ENCODE data around the gene NTN1. TPM values are rescaled to one million over a fixed set of nuclear protein-coding genes. Genes with fewer than 3 reads are reported as not detected.
A peak's percentile ranks its signal among the peaks of the same experiment; 100 is the strongest.

Gene NTN1
- total and polyA plus RNA-seq, 2 donors from 2014 or later = 1.8 TPM

DNA sequence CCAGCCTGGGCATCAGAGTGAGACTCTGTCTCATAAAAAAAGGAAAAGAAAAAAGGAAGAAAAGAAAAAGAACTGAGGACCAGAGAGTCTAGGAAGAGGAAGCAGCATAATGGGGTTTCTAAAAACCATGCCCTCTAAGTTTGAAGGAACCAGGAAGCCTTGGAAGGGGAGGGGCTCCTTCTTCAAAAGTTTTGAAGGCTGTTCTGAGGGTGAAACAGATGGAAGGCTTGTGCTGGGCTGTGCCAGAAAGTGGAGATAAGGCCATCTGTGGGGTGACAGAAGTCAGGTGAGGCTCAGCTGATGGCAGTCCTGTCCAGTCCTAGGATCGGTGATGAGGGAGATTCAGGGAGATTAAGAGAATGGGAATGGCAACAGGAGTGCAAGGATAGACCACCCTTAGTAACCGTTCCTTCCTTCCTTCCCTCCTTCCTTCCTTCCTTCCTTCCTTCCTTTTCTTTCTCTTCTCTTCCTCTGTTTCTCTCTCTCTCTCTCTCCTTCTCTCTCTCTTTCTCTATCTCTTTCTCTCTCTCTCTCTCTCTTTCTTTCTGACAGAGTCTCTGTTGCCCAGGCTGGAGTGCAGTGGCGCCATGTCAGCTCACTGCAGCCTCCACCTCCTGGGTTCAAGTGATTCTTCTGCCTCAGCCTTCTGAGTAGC is 182.6 kb downstream of the NTN1 start:
- H3K27ac ChIP-seq (ENCODE audit: low read depth in 2 of 2, low read length in 2 of 2) = no peak overlapping the region
- no peak for FAIRE-seq
- intact Hi-C loops (cut with DNase I) = no loop called here

DNA sequence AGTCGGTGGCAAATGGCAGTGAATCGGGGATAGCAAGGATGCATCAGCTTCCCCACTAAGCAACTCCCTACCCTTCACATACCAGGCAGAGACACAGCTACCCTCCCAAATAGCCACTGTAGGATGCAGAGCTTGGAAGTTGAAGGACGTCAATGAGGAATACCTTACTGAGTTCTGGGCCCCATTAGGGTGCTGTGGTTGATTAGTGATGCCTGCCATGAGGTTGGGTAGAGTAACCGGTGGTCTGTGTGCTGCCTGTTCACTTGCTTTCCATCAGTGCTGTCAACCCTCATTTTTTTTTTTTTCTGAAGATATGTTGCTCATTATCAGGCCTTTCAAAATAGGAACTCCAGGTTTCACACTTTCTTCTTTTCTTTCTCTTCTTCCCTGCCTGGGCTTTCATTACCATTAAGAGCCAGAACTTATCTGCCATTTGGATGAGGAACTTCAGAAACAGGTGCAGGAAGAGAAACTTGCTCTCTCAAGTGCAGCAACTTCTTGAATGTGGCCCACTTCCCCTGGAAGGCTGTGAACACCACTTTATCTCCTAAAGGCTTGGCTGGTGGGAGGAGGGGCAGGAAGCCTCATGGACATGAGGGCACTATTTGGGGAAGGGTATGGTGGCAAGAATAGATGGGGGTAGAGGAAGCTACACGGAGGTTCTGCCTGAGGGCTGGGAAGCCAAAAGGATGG is 183.5 kb downstream of the NTN1 start:
- Histone ChIP-seq H3K36me3 (ENCODE audit: control insufficient read depth in 2 of 3, insufficient read depth in 3 of 3, low read length in 3 of 3) (no peaks in the 10 kb centered on the region), H3K27me3 (ENCODE audit: control insufficient read depth, insufficient read depth, low read length) (no peaks in the 10 kb centered on the region), H3K9me3 (ENCODE audit: control insufficient read depth in 2 of 3, insufficient read depth in 1 of 3, low read length in 3 of 3) (no peaks in the 10 kb centered on the region), H3K27ac (ENCODE audit: low read depth in 2 of 2, low read length in 2 of 2) (no peak overlapping the region), H3K9ac (ENCODE audit: low read length in 3 of 3) (no peak overlapping the region), H3K4me3 (ENCODE audit: low read length in 3 of 3) (no peak overlapping the region), H3K4me1 (ENCODE audit: control insufficient read depth in 2 of 3, insufficient read depth in 2 of 3, low read depth in 1 of 3, low read length in 3 of 3) (peaks cover 0 to 2% (median 0%) of the 10 kb centered on the region in 3 donors)
- peak in 1 of 5 donors; percentile 29 for DNase-seq
- FAIRE-seq = no peak
- TF ChIP-seq, protein P1, sequence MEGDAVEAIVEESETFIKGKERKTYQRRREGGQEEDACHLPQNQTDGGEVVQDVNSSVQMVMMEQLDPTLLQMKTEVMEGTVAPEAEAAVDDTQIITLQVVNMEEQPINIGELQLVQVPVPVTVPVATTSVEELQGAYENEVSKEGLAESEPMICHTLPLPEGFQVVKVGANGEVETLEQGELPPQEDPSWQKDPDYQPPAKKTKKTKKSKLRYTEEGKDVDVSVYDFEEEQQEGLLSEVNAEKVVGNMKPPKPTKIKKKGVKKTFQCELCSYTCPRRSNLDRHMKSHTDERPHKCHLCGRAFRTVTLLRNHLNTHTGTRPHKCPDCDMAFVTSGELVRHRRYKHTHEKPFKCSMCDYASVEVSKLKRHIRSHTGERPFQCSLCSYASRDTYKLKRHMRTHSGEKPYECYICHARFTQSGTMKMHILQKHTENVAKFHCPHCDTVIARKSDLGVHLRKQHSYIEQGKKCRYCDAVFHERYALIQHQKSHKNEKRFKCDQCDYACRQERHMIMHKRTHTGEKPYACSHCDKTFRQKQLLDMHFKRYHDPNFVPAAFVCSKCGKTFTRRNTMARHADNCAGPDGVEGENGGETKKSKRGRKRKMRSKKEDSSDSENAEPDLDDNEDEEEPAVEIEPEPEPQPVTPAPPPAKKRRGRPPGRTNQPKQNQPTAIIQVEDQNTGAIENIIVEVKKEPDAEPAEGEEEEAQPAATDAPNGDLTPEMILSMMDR (IDR thresholded peaks at IDR 0.05; ENCODE audit: borderline replicate concordance, extremely low read depth, insufficient read depth) = no peak
- intact Hi-C loops (cut with DNase I) = no loop called here

More for the DNA sequence above, 182.6 kb downstream of the NTN1 start:
- no peak overlapping the region for H3K9ac ChIP-seq (ENCODE audit: low read length in 3 of 3)
- DNase-seq = no peak
- H3K27me3 ChIP-seq (ENCODE audit: control insufficient read depth, insufficient read depth, low read length) = no peaks in the 10 kb centered on the region
- TF ChIP-seq, protein P1 (IDR thresholded peaks at IDR 0.05; ENCODE audit: borderline replicate concordance, extremely low read depth, insufficient read depth) = no peak
- no peaks in the 10 kb centered on the region for H3K36me3 ChIP-seq (ENCODE audit: control insufficient read depth in 2 of 3, insufficient read depth in 3 of 3, low read length in 3 of 3)
- no peaks in the 10 kb centered on the region for H3K9me3 ChIP-seq (ENCODE audit: control insufficient read depth in 2 of 3, insufficient read depth in 1 of 3, low read length in 3 of 3)
- H3K4me3 ChIP-seq (ENCODE audit: low read length in 3 of 3) = no peak overlapping the region
- H3K4me1 ChIP-seq (ENCODE audit: control insufficient read depth in 2 of 3, insufficient read depth in 2 of 3, low read depth in 1 of 3, low read length in 3 of 3) = peaks cover 0 to 2% (median 0%) of the 10 kb centered on the region in 3 donors

DNA sequence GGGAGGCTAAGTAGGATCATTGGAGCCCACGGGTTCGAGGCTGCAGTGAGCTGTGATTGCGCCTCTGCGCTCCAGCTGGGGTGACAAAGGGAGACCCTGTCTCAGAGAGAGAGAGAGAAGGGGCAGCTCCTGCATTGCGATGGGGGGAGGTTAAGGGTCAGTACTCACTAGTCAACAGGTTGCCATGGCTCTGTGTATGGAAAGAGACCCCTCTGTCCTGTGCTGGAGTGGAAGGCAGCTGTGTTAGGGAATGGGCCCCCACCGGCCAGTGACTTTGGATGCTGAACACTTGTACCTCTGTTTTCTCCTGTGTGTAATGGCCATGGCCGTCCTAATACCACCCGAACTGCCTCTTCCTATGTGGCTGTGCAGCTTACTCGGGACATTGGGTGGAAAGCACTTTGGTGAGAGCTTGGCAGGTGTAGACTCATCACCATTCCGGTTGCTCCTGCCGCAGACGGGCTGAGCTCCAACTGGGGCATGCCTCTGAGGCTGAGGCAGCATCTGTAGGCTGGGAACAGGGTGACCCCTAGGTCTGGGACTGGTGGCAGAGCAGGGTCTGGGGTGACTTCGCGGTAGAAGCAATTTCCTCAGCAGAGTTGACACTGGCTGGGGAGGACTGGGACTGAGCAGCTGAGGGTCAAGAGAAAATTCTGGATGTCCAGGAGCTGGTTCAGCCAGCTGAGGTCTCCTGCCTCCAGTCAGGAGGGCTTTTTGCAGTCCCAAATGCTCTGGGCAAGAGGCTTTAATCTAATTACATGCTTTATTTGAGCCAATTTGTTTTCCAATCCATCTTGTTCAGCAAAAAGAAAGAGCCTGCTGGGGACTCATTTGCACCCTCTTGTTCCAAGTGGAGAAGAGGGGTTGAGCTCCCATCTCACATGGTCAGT is 184.5 kb downstream of the NTN1 start:
- intact Hi-C loops (cut with DNase I) = no loop called here
- Histone ChIP-seq H3K27me3 (ENCODE audit: control insufficient read depth, insufficient read depth, low read length) (no peaks in the 10 kb centered on the region), H3K9ac (ENCODE audit: low read length in 3 of 3) (no peak overlapping the region), H3K36me3 (ENCODE audit: control insufficient read depth in 2 of 3, insufficient read depth in 3 of 3, low read length in 3 of 3) (no peaks in the 10 kb centered on the region), H3K4me3 (ENCODE audit: low read length in 3 of 3) (no peak overlapping the region), H3K4me1 (ENCODE audit: control insufficient read depth in 2 of 3, insufficient read depth in 2 of 3, low read depth in 1 of 3, low read length in 3 of 3) (peaks cover 0 to 2% (median 0%) of the 10 kb centered on the region in 3 donors), H3K9me3 (ENCODE audit: control insufficient read depth in 2 of 3, insufficient read depth in 1 of 3, low read length in 3 of 3) (no peaks in the 10 kb centered on the region), H3K27ac (ENCODE audit: low read depth in 2 of 2, low read length in 2 of 2) (no peak overlapping the region)
- FAIRE-seq = no peak
- peak in 1 of 5 donors; percentile 44 for DNase-seq
- TF ChIP-seq, protein P1 (IDR thresholded peaks at IDR 0.05; ENCODE audit: borderline replicate concordance, extremely low read depth, insufficient read depth) = no peak
